ENCODE measurements around the gene SLCO4A1. TPM values are rescaled to one million over a fixed set of nuclear protein-coding genes. Genes with fewer than 3 reads are reported as not detected.

Gene SLCO4A1
- total RNA-seq, 1 donor from 2014 or later, result 59.2 TPM

GRCh38 chr20:62629864-62630470 lies 12.3 kb upstream of the SLCO4A1 start:
- H3K9me3 Mint-ChIP-seq, result no peaks in the 10 kb centered on the region

GRCh38 chr20:62631336-62632308 lies 10.7 kb upstream of the SLCO4A1 start:
- H3K9me3 Mint-ChIP-seq, result no peaks in the 10 kb centered on the region
- intact Hi-C loops (cut with micrococcal nuclease), result no loop called here
- H3K4me3 Mint-ChIP-seq (ENCODE audit: low read depth), result no peak overlapping the region
- peaks cover 7% of the 10 kb centered on the region for H3K4me1 Mint-ChIP-seq (ENCODE audit: low read depth)
- H3K36me3 Mint-ChIP-seq (ENCODE audit: low read depth), result no peaks in the 10 kb centered on the region
- H3K27ac Mint-ChIP-seq, result no peak overlapping the region
- DNase-seq (ENCODE audit: low spot score), result no peak
- peaks cover 11% of the 10 kb centered on the region for H3K27me3 Mint-ChIP-seq (ENCODE audit: low read depth)

More at GRCh38 chr20:62629864-62630470, 12.3 kb upstream of the SLCO4A1 start:
- no peak for DNase-seq (ENCODE audit: low spot score)
- Mint-ChIP-seq H3K27me3 (ENCODE audit: low read depth) (peaks cover 2% of the 10 kb centered on the region), H3K4me1 (ENCODE audit: low read depth) (peaks cover 2% of the 10 kb centered on the region), H3K27ac (no peak overlapping the region), H3K36me3 (ENCODE audit: low read depth) (no peaks in the 10 kb centered on the region), H3K4me3 (ENCODE audit: low read depth) (no peak overlapping the region)
- intact Hi-C loops (cut with micrococcal nuclease), result no loop called here

GRCh38 chr20:62632575-62633090 lies 9.7 kb upstream of the SLCO4A1 start:
- peaks cover 12% of the 10 kb centered on the region for H3K4me1 Mint-ChIP-seq (ENCODE audit: low read depth)
- no peak for DNase-seq (ENCODE audit: low spot score)

GRCh38 chr20:62633598-62634329 lies 8.5 kb upstream of the SLCO4A1 start:
- H3K4me1 Mint-ChIP-seq (ENCODE audit: low read depth), result peaks cover 12% of the 10 kb centered on the region
- no peak overlapping the region for H3K27ac Mint-ChIP-seq
- no peak overlapping the region for H3K4me3 Mint-ChIP-seq (ENCODE audit: low read depth)
- H3K36me3 Mint-ChIP-seq (ENCODE audit: low read depth), result no peaks in the 10 kb centered on the region
- no peak for DNase-seq (ENCODE audit: low spot score)
- intact Hi-C loops (cut with micrococcal nuclease), result no loop called here
- H3K9me3 Mint-ChIP-seq, result no peaks in the 10 kb centered on the region
- peaks cover 12% of the 10 kb centered on the region for H3K27me3 Mint-ChIP-seq (ENCODE audit: low read depth)

More at GRCh38 chr20:62632575-62633090, 9.7 kb upstream of the SLCO4A1 start:
- peaks cover 11% of the 10 kb centered on the region for H3K27me3 Mint-ChIP-seq (ENCODE audit: low read depth)
- H3K36me3 Mint-ChIP-seq (ENCODE audit: low read depth), result no peaks in the 10 kb centered on the region
- H3K27ac Mint-ChIP-seq, result no peak overlapping the region
- no peak overlapping the region for H3K4me3 Mint-ChIP-seq (ENCODE audit: low read depth)
- intact Hi-C loops (cut with micrococcal nuclease), result no loop called here
- H3K9me3 Mint-ChIP-seq, result no peaks in the 10 kb centered on the region

- intact Hi-C loops (cut with micrococcal nuclease), result no loop called here
- peaks cover 12% of the 10 kb centered on the region for H3K4me1 Mint-ChIP-seq (ENCODE audit: low read depth)
- no peaks in the 10 kb centered on the region for H3K36me3 Mint-ChIP-seq (ENCODE audit: low read depth)
- H3K9me3 Mint-ChIP-seq, result no peaks in the 10 kb centered on the region
- no peak overlapping the region for H3K27ac Mint-ChIP-seq
- no peak for DNase-seq (ENCODE audit: low spot score)
- no peak overlapping the region for H3K4me3 Mint-ChIP-seq (ENCODE audit: low read depth)
- H3K27me3 Mint-ChIP-seq (ENCODE audit: low read depth), result peaks cover 17% of the 10 kb centered on the region
Observed at GRCh38 chr20:62634330-62634967, 7.9 kb upstream of the SLCO4A1 start.

GRCh38 chr20:62635232-62635631 lies 7.1 kb upstream of the SLCO4A1 start:
- intact Hi-C loops (cut with micrococcal nuclease), result no loop called here
- DNase-seq (ENCODE audit: low spot score), result no peak
- Mint-ChIP-seq H3K4me1 (ENCODE audit: low read depth) (peaks cover 12% of the 10 kb centered on the region), H3K9me3 (no peaks in the 10 kb centered on the region), H3K27ac (no peak overlapping the region), H3K36me3 (ENCODE audit: low read depth) (no peaks in the 10 kb centered on the region), H3K27me3 (ENCODE audit: low read depth) (peaks cover 18% of the 10 kb centered on the region), H3K4me3 (ENCODE audit: low read depth) (no peak overlapping the region)

GRCh38 chr20:62635852-62636251 lies 6.5 kb upstream of the SLCO4A1 start:
- no peaks in the 10 kb centered on the region for H3K36me3 Mint-ChIP-seq (ENCODE audit: low read depth)
- no peak overlapping the region for H3K4me3 Mint-ChIP-seq (ENCODE audit: low read depth)
- peaks cover 18% of the 10 kb centered on the region for H3K27me3 Mint-ChIP-seq (ENCODE audit: low read depth)
- intact Hi-C loops (cut with micrococcal nuclease), result no loop called here
- H3K27ac Mint-ChIP-seq, result no peak overlapping the region
- no peak for DNase-seq (ENCODE audit: low spot score)
- H3K4me1 Mint-ChIP-seq (ENCODE audit: low read depth), result peaks cover 12% of the 10 kb centered on the region
- H3K9me3 Mint-ChIP-seq, result no peaks in the 10 kb centered on the region

GRCh38 chr20:62636446-62636845 lies 5.9 kb upstream of the SLCO4A1 start:
- Mint-ChIP-seq H3K27ac (no peak overlapping the region), H3K9me3 (no peaks in the 10 kb centered on the region), H3K4me1 (ENCODE audit: low read depth) (peaks cover 13% of the 10 kb centered on the region), H3K27me3 (ENCODE audit: low read depth) (peaks cover 18% of the 10 kb centered on the region), H3K4me3 (ENCODE audit: low read depth) (no peak overlapping the region), H3K36me3 (ENCODE audit: low read depth) (no peaks in the 10 kb centered on the region)
- intact Hi-C loops (cut with micrococcal nuclease), result no loop called here
- no peak for DNase-seq (ENCODE audit: low spot score)

- DNase-seq (ENCODE audit: low spot score), result no peak
- intact Hi-C loops (cut with micrococcal nuclease), result no loop called here
- peaks cover 14% of the 10 kb centered on the region for H3K4me1 Mint-ChIP-seq (ENCODE audit: low read depth)
- H3K9me3 Mint-ChIP-seq, result no peaks in the 10 kb centered on the region
- no peaks in the 10 kb centered on the region for H3K36me3 Mint-ChIP-seq (ENCODE audit: low read depth)
- peaks cover 16% of the 10 kb centered on the region for H3K27me3 Mint-ChIP-seq (ENCODE audit: low read depth)
- no peak overlapping the region for H3K4me3 Mint-ChIP-seq (ENCODE audit: low read depth)
- H3K27ac Mint-ChIP-seq, result no peak overlapping the region
Observed at GRCh38 chr20:62637110-62637509, 5.2 kb upstream of the SLCO4A1 start.

- H3K4me3 Mint-ChIP-seq (ENCODE audit: low read depth), result no peak overlapping the region
- DNase-seq (ENCODE audit: low spot score), result no peak
- intact Hi-C loops (cut with micrococcal nuclease), result no loop called here
- H3K36me3 Mint-ChIP-seq (ENCODE audit: low read depth), result no peaks in the 10 kb centered on the region
- H3K4me1 Mint-ChIP-seq (ENCODE audit: low read depth), result peaks cover 14% of the 10 kb centered on the region
- H3K27ac Mint-ChIP-seq, result no peak overlapping the region
- H3K9me3 Mint-ChIP-seq, result no peaks in the 10 kb centered on the region
- H3K27me3 Mint-ChIP-seq (ENCODE audit: low read depth), result peaks cover 16% of the 10 kb centered on the region
Observed at GRCh38 chr20:62637521-62638054, 4.7 kb upstream of the SLCO4A1 start.

GRCh38 chr20:62638055-62638570 lies 4.2 kb upstream of the SLCO4A1 start:
- Mint-ChIP-seq H3K9me3 (no peaks in the 10 kb centered on the region), H3K4me1 (ENCODE audit: low read depth) (peaks cover 14% of the 10 kb centered on the region), H3K4me3 (ENCODE audit: low read depth) (no peak overlapping the region), H3K27ac (no peak overlapping the region), H3K27me3 (ENCODE audit: low read depth) (peaks cover 16% of the 10 kb centered on the region), H3K36me3 (ENCODE audit: low read depth) (no peaks in the 10 kb centered on the region)
- no peak for DNase-seq (ENCODE audit: low spot score)
- intact Hi-C loops (cut with micrococcal nuclease), result no loop called here
